ENCODE results near the gene NLRP4.

GRCh38 chr19:55867101-55867500, 30.8 kb downstream of the NLRP4 start:
- TF ChIP-seq CSRNP3 (CRISPR knock-in tag; IDR thresholded peaks at IDR 0.05) (no peak), ARNTL (CRISPR knock-in tag; IDR thresholded peaks at IDR 0.05; ENCODE audit: borderline replicate concordance, low read depth) (no peak), TSHZ2 (CRISPR knock-in tag; IDR thresholded peaks at IDR 0.05) (no peak)

All from SK-N-SH treated with all-trans-retinoic acid at 6 μM for 48 hours (cell line).